Measurements from ENCODE around the gene FOXP1.

Gene FOXP1

GRCh38 chr3:70927239-70927638 is 656.3 kb downstream of the FOXP1 start:
- DNase-seq (ENCODE audit: low read depth) = no peak
- H3K27me3 ChIP-seq (replicated peaks; ENCODE audit: control insufficient read depth, insufficient read depth, low read length) = no peaks in the 10 kb centered on the region
- no peaks in the 10 kb centered on the region for H3K36me3 ChIP-seq (ENCODE audit: control insufficient read depth, insufficient read depth, low read length, severe bottlenecking)
- no peaks in the 10 kb centered on the region for H3K4me1 ChIP-seq (ENCODE audit: control insufficient read depth, insufficient read depth, low read length)
- no peaks in the 10 kb centered on the region for H3K9me3 ChIP-seq (ENCODE audit: control insufficient read depth, low read length)
- H3K9ac ChIP-seq (ENCODE audit: low read length) = no peak overlapping the region
- H3K4me3 ChIP-seq (ENCODE audit: low read length) = no peak overlapping the region

DNA sequence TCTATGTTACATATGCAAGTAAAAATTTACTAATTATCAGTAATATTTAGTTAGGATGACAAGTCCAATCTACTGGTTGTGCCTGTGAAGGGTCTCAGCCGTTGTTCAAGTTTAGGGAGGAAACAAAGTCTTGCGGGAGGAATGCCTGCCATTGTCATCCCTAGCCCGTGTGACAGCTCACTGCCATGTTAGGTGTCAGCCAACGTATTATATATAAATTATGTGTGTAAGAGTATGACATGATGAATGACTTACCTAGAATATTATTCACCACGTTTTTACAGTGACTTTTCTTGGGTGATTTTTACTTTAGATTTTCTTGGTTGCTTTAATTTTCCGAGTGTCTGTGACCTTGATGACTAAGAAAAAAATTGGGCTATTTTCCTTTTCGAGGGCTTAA is 656.7 kb downstream of the FOXP1 start:
- no peaks in the 10 kb centered on the region for H3K27me3 ChIP-seq (replicated peaks; ENCODE audit: control insufficient read depth, insufficient read depth, low read length)
- H3K4me1 ChIP-seq (ENCODE audit: control insufficient read depth, insufficient read depth, low read length) = no peaks in the 10 kb centered on the region
- DNase-seq (ENCODE audit: low read depth) = no peak
- no peaks in the 10 kb centered on the region for H3K36me3 ChIP-seq (ENCODE audit: control insufficient read depth, insufficient read depth, low read length, severe bottlenecking)
- H3K4me3 ChIP-seq (ENCODE audit: low read length) = no peak overlapping the region
- no peaks in the 10 kb centered on the region for H3K9me3 ChIP-seq (ENCODE audit: control insufficient read depth, low read length)
- H3K9ac ChIP-seq (ENCODE audit: low read length) = no peak overlapping the region

DNA sequence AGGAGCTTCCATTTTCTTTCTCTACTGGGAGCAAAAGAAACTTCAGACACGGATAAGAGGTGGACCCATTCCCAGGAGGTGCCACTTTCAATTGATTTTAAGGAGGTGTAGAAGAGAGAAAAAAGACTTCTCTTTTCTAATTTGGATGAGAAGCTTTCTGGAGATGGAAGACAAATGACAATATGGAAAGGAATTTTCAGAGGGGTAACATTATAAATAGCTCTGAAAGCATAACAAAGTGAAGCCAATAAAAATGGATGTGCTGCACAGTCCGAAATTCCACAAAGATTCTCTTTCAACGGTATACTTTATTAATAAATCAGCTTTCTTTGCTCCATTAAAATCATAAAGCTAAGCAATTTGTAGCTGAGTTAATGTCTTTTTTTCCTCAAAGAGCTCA is 663.9 kb downstream of the FOXP1 start:
- Histone ChIP-seq H3K36me3 (ENCODE audit: control insufficient read depth, insufficient read depth, low read length, severe bottlenecking) (no peaks in the 10 kb centered on the region), H3K4me1 (ENCODE audit: control insufficient read depth, insufficient read depth, low read length) (peaks cover 10% of the 10 kb centered on the region), H3K9ac (ENCODE audit: low read length) (no peak overlapping the region), H3K9me3 (ENCODE audit: control insufficient read depth, low read length) (no peaks in the 10 kb centered on the region), H3K4me3 (ENCODE audit: low read length) (no peak overlapping the region), H3K27me3 (replicated peaks; ENCODE audit: control insufficient read depth, insufficient read depth, low read length) (no peaks in the 10 kb centered on the region)
- no peak for DNase-seq (ENCODE audit: low read depth)

DNA sequence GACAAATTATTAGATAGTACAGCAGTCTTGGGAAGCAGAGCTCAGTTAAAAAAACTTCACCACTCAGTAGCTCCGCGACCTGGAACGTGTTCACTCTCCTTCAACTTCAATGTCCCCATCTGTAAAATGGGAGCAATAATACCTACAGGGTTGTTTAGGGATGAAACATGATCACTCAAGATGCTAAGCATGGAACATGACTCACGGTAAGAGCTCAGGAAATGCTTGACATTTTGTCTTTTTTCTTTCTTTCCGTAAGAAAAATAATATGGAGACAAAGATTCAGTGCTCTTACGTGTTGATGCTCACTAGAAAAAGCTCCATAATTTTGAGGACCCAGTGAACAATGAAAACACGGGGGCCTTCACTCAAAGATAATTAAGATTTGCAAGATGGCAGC is 664.4 kb downstream of the FOXP1 start:
- Histone ChIP-seq H3K9ac (ENCODE audit: low read length) (no peak overlapping the region), H3K4me1 (ENCODE audit: control insufficient read depth, insufficient read depth, low read length) (peaks cover 16% of the 10 kb centered on the region), H3K36me3 (ENCODE audit: control insufficient read depth, insufficient read depth, low read length, severe bottlenecking) (no peaks in the 10 kb centered on the region), H3K27me3 (replicated peaks; ENCODE audit: control insufficient read depth, insufficient read depth, low read length) (no peaks in the 10 kb centered on the region), H3K9me3 (ENCODE audit: control insufficient read depth, low read length) (no peaks in the 10 kb centered on the region), H3K4me3 (ENCODE audit: low read length) (no peak overlapping the region)
- DNase-seq (ENCODE audit: low read depth) = no peak

GRCh38 chr3:70916375-70917055 is 667.0 kb downstream of the FOXP1 start:
- no peaks in the 10 kb centered on the region for H3K27me3 ChIP-seq (replicated peaks; ENCODE audit: control insufficient read depth, insufficient read depth, low read length)
- no peak overlapping the region for H3K9ac ChIP-seq (ENCODE audit: low read length)
- no peaks in the 10 kb centered on the region for H3K36me3 ChIP-seq (ENCODE audit: control insufficient read depth, insufficient read depth, low read length, severe bottlenecking)
- H3K9me3 ChIP-seq (ENCODE audit: control insufficient read depth, low read length) = no peaks in the 10 kb centered on the region
- H3K4me3 ChIP-seq (ENCODE audit: low read length) = no peak overlapping the region
- peaks cover 16% of the 10 kb centered on the region for H3K4me1 ChIP-seq (ENCODE audit: control insufficient read depth, insufficient read depth, low read length)
- DNase-seq (ENCODE audit: low read depth) = peak; percentile 4

DNA sequence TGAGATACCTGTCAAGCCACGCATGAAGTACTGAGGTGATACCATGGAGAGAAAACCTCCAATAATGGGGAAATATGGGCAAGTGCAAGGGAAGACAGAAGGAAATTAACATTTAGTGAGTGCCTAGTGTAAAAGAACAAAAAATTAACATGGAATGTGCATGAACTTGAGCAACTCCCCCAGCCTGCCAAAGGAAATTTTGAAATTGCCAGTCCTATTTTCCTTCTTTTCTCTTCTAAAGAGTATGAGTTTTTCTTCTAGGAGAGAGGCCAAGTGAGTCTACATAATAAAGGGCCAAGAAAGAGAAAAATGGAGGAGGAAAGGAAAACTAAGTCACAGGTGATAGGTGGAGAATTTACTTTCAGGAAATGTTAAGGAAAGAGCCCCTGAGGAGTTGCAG is 668.7 kb downstream of the FOXP1 start:
- Histone ChIP-seq H3K4me3 (ENCODE audit: low read length) (peak overlapping the region; percentile 2), H3K9me3 (ENCODE audit: control insufficient read depth, low read length) (no peaks in the 10 kb centered on the region), H3K27me3 (replicated peaks; ENCODE audit: control insufficient read depth, insufficient read depth, low read length) (no peaks in the 10 kb centered on the region), H3K9ac (ENCODE audit: low read length) (no peak overlapping the region), H3K36me3 (ENCODE audit: control insufficient read depth, insufficient read depth, low read length, severe bottlenecking) (no peaks in the 10 kb centered on the region), H3K4me1 (ENCODE audit: control insufficient read depth, insufficient read depth, low read length) (peaks cover 22% of the 10 kb centered on the region)
- DNase-seq (ENCODE audit: low read depth) = peak; percentile 24

- H3K9me3 ChIP-seq (ENCODE audit: control insufficient read depth, low read length) = no peaks in the 10 kb centered on the region
- no peak overlapping the region for H3K9ac ChIP-seq (ENCODE audit: low read length)
- no peaks in the 10 kb centered on the region for H3K36me3 ChIP-seq (ENCODE audit: control insufficient read depth, insufficient read depth, low read length, severe bottlenecking)
- peaks cover 24% of the 10 kb centered on the region for H3K4me1 ChIP-seq (ENCODE audit: control insufficient read depth, insufficient read depth, low read length)
- no peaks in the 10 kb centered on the region for H3K27me3 ChIP-seq (replicated peaks; ENCODE audit: control insufficient read depth, insufficient read depth, low read length)
- H3K4me3 ChIP-seq (ENCODE audit: low read length) = no peak overlapping the region
- DNase-seq (ENCODE audit: low read depth) = no peak
Measured at GRCh38 chr3:70911719-70912118, 671.8 kb downstream of the FOXP1 start.

GRCh38 chr3:70905491-70905890 is 678.0 kb downstream of the FOXP1 start:
- Histone ChIP-seq H3K4me1 (ENCODE audit: control insufficient read depth, insufficient read depth, low read length) (peaks cover 8% of the 10 kb centered on the region), H3K27me3 (replicated peaks; ENCODE audit: control insufficient read depth, insufficient read depth, low read length) (no peaks in the 10 kb centered on the region), H3K9me3 (ENCODE audit: control insufficient read depth, low read length) (no peaks in the 10 kb centered on the region), H3K4me3 (ENCODE audit: low read length) (no peak overlapping the region), H3K36me3 (ENCODE audit: control insufficient read depth, insufficient read depth, low read length, severe bottlenecking) (no peaks in the 10 kb centered on the region), H3K9ac (ENCODE audit: low read length) (no peak overlapping the region)
- DNase-seq (ENCODE audit: low read depth) = no peak
